ENCODE data around the gene PRR7.

The PRR7 gene

DNA sequence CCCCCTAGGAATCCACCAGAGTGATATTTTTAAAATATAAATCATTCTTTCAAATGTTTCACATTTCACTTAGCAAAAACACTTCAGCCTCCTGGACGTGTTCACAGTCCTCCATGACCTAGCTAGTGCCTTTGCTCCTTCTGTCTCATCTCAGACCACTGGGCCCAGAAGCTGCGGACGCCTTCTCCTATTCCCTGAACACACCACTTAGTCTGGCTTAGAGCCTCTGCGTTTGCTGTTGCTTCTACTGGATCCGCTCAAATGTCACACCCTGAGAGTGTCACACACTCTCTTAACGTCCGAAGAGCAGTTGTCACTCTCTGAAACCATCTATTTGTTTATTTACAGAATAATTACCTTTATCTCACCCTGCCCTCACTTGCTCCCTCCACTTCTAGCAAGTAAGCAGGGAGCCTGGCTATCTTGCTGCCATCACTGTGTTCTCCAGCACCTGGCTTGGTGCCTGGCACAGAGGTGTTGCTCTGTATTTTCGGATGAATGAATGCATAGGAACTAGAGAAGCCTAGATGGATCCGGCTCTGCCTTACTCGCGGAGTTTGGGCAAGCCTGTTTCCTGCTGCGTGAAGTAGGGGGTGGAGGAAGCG is 21.3 kb upstream of the PRR7 start:
- no peak for DNase-seq

DNA sequence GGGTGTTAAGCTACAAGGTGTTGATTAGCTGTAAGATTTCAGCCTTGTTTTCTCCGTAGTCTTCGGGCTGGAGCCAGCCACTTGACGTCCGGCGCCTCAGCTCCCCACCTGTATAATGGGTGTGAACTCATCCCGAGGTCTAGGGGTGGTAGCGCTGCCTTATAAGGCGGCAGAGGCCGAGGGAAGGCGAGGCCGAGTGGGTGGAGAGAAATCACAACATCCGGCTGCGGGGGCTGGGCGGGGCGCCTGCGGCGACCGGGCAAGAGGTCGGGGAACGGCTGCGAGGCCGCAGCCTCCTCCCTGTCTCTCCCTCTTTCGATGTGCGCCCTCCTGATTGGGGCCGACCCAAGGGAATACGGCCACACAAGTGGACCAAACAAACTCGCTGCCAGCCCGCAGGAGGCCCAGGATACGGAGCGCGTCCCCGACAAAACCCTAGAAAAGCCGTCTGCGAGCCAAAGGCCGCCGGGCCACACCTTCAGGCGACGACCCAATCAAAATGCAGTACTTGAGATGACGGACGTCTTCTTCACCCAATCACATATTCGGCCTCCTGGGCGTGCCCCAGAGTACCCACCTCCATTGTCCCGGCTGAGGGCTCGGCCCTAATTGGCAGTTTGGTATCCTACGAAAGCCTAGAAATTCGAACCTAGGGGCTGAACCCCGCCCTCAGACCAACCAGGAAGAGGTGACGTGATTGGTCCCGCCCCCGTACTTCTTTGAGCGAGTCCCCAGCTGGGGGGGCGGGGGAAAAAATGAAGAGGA is 20.6 kb upstream of the PRR7 start:
- DNase-seq, result peak; percentile 93 to 98 (median 95)

DNA sequence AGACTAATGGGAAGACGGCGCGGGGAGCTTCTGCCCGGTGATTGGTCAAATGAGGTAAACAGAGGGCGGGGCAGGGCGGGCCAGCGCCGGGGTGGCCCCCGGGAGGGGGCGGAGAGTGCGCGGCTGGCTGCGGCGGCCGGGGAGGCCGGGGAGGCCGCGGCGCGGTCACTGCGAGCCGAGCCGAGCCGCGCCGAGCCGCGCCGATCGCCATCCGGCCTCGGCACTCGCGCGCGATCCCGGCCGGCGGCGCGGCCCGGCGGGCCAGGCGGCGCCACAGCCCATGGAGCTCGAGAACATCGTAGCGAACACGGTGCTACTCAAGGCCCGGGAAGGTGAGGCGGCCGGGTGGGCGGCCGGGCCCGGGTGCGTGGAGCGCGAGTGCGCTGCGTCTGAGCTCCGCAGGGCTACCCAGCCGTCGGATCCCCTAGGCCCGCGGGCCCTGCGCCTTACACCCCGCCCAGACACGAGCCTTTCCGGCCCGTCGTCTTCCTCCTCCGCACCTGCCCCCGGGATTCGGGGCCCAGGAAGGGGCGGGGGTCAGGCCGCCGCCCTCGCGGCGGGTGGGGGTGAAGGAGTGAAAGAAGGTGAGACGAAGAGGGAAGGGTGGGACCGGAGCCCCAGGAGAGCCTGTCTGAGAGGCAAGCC is 19.9 kb upstream of the PRR7 start, which contains the start of gene GRK6:
Gene GRK6 (plus strand): TSS at position 111 of the 645 bp plus-strand sequence. CDS start 170 bp downstream, at position 281.
- peak in 3 of 4 experiments; percentile 34 to 63 (median 49) for DNase-seq

GRCh38 chr5:177427211-177427822 is 19.3 kb upstream of the PRR7 start:
- no peak for DNase-seq

- DNase-seq, result no peak
These were observed 18.6 kb upstream of the PRR7 start for GRCh38 chr5:177427919-177428573.

DNA sequence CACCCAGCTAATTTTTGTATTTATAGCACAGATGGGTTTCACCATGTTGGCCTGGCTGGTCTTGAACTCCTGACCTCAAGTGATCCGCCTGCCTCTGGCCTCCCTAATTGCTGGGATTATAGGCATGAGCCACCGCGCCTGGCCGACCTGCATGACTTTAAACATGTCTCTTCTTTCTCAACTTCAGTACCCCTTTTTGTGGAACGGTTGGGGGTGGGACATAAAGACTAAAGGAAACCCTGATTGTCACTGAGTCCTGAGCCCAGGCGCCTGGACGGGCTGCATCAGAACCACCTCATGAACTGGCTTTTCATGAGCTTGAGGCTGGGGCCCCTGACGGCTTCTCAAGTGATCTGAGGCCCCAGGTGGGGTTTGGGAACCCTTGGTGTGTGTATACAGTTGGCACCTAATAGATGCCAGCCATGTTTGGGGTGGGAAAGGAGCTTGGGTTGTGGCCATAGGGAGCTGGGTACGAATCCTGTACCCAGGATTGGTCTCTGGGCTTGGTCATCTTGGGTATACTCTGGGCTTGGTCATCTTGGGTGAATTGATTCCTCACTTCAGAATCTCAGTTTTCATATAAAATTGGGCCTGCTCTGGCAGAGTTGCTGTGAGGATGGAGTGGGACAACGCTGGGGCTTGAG is 17.9 kb upstream of the PRR7 start:
- no peak for DNase-seq

DNA sequence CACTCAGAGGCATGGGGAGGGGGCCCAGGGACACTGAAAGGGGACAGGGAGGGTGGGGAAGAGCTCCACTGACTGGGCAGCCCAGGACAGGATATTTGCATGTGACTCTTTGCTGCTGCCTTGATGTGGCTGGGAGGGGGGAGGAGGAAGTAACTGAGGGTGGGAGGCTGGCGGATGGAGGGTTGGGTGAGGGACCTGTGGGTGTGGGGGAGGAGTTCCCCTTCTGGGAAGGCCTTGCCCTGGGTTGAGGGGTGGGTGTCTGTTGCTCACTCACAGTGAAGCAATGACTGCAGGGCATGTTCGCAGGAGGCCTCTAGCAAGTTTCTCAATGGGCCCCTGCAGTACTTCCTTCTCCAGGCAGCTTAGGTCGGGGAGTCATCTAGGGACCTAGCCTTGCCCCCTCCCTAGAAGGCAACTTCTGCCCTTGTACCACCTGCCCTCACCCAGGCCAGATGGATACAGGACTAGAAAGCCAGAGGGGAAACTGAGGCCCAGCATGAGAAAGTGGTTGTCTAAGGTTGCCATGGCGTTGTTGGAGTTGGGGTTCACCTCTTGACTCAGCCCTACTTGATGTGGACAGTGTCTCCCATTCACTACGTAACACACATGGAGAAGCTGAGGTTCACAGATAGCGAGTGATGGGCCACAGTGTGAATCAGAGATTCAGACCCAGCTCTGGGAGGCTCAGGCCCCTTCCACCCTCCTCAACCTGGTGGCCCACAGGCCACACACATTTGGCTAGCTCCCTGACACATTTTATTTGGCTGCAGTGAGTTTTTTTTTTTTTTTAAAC is 17.2 kb upstream of the PRR7 start:
- peak in 3 of 4 experiments; percentile 27 to 76 (median 70) for DNase-seq

- no peak for DNase-seq
These were observed 16.3 kb upstream of the PRR7 start for GRCh38 chr5:177430140-177430951.

- no peak for DNase-seq
These were observed 15.7 kb upstream of the PRR7 start for GRCh38 chr5:177430972-177431316.

GRCh38 chr5:177431317-177432142 is 15.1 kb upstream of the PRR7 start:
- peak in 2 of 4 experiments; percentile 51 to 53 for DNase-seq

DNA sequence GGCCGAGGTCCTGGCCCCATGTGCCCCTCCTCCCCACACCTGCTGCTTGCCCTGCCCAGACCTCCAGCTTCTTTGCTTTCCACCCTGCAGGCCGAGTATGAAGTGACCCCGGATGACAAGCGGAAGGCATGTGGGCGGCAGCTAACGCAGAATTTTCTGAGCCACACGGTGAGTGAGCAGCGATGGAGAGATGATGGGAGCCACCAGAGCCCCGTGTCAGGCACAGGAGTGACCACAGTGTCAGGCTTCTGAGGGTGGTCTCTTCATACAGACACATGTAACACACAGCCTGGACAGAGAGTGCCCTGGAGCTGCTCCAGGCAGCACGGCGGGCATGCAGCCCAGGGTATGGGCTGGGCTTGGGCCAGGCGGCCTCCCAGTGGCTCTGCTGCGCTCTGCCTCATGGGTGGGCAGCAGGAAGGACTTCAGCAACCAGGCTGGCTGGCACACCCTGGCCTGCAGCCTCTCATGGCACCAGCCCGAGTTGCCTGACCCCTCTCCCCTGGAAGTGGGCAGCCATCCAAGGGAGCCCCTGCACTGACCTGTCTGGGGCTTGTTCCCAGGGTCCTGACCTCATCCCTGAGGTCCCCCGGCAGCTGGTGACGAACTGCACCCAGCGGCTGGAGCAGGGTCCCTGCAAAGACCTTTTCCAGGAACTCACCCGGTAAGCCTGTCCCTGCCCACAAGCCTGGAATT is 14.3 kb upstream of the PRR7 start:
- no peak for DNase-seq

- DNase-seq, result no peak
These were observed 13.6 kb upstream of the PRR7 start for GRCh38 chr5:177432839-177433657.

GRCh38 chr5:177433658-177434217 is 12.9 kb upstream of the PRR7 start:
- no peak for DNase-seq

DNA sequence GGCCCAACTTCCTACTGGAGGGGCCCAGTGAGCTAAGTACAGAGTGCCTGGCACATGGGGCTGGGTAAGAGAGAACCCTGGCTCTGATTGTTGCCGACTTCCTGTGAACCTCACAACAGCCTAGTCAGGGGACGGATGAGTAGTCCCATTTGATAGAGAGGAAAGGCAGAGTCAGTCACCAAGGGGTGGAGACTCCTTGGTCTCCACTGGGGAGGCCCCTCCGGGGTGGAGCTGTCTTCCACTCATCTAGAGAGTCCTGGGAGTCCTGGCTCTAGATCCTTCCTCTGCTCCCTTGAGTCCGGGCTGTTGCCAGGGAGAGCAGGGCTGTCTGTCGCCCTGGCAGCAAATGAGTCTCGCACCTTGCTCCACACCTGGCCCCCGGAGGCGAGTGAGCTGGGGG is 12.2 kb upstream of the PRR7 start:
- peak in 2 of 4 experiments; percentile 13 to 25 for DNase-seq

- DNase-seq, result no peak
These were observed 11.5 kb upstream of the PRR7 start for GRCh38 chr5:177434942-177435738.

DNA sequence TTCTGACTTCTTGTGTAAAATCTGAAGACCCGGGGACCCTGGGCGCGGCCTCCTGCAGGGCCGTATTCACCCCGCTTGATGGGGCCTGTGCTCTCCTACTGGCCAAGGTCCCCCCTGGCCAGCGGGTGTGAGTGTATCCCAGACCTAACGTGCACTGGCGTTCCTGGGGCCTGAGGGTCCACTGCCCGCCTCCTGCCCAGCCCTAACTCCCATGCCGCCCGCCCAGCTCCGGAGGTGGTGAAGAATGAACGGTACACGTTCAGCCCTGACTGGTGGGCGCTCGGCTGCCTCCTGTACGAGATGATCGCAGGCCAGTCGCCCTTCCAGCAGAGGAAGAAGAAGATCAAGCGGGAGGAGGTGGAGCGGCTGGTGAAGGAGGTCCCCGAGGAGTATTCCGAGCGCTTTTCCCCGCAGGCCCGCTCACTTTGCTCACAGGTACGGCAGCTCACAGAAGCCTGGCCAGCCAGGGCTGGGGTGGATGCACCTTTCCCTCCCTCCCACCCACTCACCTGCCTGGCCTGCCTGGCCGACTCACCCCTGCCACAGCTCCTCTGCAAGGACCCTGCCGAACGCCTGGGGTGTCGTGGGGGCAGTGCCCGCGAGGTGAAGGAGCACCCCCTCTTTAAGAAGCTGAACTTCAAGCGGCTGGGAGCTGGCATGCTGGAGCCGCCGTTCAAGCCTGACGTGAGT is 10.6 kb upstream of the PRR7 start:
- DNase-seq, result no peak

Data from activated naive CD4-positive, alpha-beta T cell (primary cell).